GM18517 (cell line): ENCODE measurements around the gene SPEF1.
A peak's percentile ranks its signal among the peaks of the same experiment; 100 is the strongest.
"Not testable (repeated sequence)": the region's sequence is repeated elsewhere in the genome, so short reads cannot be mapped to it uniquely, and the experiment has no call there.

Experiments
- ATAC-seq: cut with Tn5 transposase; IDR thresholded peaks from one replicate; pipeline ENCODE4 v1.9.1; 2021; ENCODE audit warnings: mild to moderate bottlenecking, moderate library complexity; ENCODE audit not compliant: unreplicated experiment

Gene SPEF1

DNA sequence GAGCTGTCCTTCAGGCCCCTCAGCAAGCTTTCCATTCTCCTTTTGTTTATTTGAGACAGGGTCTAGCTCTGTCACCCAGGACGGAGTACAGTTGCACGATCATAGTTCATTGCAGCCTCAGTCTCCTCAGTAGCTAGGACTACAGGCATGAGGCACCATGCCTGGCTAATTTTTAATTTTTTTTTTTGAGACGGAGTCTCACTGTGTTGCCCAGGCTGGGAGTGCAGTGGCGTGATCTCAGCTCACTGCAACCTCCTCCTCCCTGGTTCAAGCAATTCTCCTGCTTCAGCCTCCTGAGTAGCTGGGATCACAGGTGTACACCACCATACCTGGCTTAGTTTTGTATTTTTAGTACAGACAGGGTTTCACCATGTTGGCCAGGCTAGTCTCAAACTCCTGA, 8.0 kb upstream of the SPEF1 start:
- not testable (repeated sequence) for ATAC-seq

GRCh38 chr20:3788685-3789155, 7.5 kb upstream of the SPEF1 start:
- ATAC-seq, result no peak

- no peak for ATAC-seq
Observed at GRCh38 chr20:3787324-3788014, 6.2 kb upstream of the SPEF1 start.

GRCh38 chr20:3786665-3787323, 5.5 kb upstream of the SPEF1 start, which contains the start of gene CENPB:
Gene CENPB (minus strand): TSS chr20:3786740. CDS start chr20:3786483, 257 bp downstream.
- ATAC-seq, result peak; percentile 68

DNA sequence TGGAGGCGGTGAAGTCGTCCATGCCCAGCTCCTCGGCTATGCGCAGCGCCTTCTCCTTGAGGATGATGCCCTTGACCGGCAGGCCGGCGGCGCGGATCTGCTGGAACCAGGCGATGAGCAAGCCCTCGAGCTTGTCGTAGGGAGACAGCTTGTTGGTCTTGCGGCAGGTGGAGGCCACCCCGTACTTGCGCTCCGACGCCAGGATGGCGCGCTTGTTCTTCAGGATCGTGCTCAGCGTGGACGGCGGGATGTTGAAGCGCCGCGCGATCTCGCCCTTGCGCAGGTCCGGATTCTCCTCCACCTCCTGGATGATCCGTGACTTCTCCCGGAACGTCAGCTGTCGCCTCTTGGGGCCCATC, 4.9 kb upstream of the SPEF1 start:
- no peak for ATAC-seq

- ATAC-seq, result no peak
Observed at GRCh38 chr20:3785240-3786125, 4.2 kb upstream of the SPEF1 start.

- no peak for ATAC-seq
Observed at GRCh38 chr20:3784863-3785239, 3.6 kb upstream of the SPEF1 start.

GRCh38 chr20:3784216-3784853, 3.1 kb upstream of the SPEF1 start:
- ATAC-seq, result no peak

- ATAC-seq, result no peak
Observed at GRCh38 chr20:3783511-3784195, 2.4 kb upstream of the SPEF1 start.

GRCh38 chr20:3783068-3783489, 1.8 kb upstream of the SPEF1 start:
- ATAC-seq, result no peak

- no peak for ATAC-seq
Observed at GRCh38 chr20:3782597-3782996, 1.3 kb upstream of the SPEF1 start.

DNA sequence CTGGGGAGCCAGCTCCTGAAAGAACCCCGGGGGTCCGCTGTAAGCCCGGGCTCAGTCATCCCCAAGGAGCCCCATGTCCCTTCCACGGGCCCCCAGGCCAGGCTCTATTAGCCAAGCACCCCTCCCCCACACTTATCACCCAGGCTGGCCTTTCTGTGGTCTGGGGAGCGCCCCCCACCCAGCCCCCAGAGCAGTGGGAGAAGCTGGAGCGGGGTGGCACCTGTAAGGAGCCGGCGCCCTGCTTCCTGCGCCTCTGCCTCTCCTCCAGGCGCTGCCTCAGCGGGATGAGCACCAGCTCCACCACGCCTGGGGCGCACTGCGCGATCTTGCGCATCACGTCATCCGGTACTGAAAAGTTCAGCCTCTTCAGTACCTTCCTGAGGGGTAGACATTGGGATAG, 2.3 kb downstream of the SPEF1 start:
- ATAC-seq, result no peak

GRCh38 chr20:3777716-3778629, 3.3 kb downstream of the SPEF1 start:
- ATAC-seq, result no peak

DNA sequence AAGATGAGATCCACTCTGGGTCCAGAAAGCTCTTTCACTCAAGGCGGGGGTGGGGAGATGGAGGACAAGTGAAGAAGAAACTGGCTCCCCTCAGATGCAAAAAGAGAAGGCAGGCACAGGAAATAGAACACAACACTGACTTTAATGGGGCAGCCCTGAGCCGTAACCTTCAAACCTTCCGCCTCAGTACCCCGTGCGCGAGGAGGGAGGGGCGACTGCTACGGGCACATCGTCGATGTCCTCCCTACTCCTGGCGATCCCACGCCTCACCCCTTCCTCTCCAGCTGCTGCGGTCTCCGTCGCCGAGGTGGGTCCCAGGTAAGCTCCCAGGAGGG, 3.9 kb downstream of the SPEF1 start:
- no peak for ATAC-seq

GRCh38 chr20:3775457-3776108, 5.7 kb downstream of the SPEF1 start:
- no peak for ATAC-seq

GRCh38 chr20:3771552-3772058, 9.6 kb downstream of the SPEF1 start:
- ATAC-seq, result no peak

DNA sequence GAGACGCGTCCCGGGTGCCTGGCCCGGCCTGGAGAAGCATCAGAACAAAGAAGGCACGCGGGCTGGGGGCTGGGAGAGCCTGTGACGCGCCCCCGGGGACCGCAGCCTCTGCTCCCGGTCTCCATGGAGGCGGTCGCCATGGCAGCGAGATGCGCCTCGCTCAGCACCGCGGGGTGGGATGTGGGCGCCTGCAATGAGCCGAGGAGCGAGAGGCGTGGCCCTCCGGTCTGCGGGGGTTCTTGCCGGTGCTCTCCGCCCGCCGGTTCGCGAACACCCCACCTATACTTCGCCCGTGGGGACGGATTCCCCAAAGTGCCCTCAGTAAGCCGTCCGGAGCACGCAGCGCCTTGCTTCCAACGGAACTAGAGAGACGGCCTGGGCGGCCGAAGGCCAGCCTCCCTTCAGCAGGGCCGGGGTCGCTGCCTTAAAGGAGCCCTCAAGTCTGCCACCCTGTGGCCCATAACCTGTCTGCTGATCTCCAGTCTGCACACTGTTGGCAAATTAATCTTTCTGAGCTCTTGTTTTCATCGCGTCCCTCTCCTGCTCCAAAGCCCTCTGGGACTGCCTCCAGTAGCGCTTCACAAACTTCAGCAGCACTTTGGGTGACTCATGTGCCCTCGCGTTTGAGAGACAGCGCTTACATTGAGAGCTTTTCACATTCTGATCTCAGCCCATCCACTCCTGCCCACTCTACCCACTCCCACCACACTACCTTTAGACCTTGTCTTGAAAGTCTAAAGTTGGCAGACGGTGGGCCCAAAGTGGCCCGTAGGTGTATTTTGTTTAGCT, 12.7 kb downstream of the SPEF1 start:
- ATAC-seq, result peak; percentile 50
